Measurements from ENCODE around the gene ANO5.
"Not testable (repeated sequence)": the region's sequence is repeated elsewhere in the genome, so short reads cannot be mapped to it uniquely, and the experiment has no call there.

ANO5 gene

DNA sequence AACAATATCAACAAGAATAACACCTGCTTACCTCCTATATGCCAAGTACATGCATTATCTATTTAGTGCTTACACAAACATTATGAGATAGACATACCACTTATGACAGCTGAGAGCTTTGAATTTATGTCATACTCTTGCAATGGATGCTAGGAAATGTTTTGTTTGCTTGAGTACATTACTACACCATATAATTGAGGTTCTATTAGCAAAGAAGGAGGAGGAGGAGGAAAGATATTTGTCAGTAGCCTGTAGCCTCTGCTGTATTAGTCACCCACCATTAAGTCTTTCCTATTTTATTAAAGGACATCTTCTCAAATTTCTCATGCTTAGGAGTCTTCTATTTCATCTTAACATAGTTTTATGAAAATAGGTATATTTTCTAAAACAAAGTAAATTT lies 6.4 kb downstream of the ANO5 start:
- DNase-seq = no peak

DNA sequence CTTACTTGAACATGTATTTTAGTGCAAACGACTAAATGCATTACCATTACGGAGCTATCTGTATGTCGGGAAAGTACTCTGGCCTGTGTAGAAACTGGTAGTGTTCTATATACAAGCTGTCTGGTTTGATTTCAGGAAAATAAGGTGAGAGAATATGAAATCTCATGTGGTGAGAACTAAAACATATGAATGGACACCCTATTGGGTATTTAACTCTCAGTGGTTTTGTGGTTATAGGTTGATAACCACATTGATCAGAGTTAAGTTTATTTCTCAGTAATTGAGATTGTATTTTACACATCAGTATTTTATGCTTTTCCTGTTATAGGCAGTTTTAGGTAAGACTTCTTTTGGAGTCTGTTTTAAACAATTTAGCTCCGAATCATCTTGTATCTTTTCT lies 10.4 kb downstream of the ANO5 start:
- no peak for DNase-seq

DNA sequence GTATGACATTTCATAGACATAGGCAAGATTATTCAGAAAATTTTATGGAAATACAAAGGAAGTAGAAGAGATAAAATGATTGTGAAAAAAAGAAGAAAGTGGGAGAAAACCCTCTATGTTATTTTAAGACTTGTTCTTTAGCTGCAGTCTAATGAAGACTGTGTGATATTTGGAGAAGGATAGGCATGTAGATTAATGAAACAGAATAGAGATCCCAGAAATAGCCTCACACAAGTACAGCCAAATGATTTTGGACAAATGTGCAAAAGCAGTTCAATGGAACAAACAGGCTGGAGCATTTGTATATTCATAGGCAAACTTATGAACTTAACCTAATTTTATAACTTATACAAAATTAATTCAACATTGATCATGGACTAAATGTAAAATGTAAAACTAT lies 14.3 kb downstream of the ANO5 start:
- DNase-seq = no peak

DNA sequence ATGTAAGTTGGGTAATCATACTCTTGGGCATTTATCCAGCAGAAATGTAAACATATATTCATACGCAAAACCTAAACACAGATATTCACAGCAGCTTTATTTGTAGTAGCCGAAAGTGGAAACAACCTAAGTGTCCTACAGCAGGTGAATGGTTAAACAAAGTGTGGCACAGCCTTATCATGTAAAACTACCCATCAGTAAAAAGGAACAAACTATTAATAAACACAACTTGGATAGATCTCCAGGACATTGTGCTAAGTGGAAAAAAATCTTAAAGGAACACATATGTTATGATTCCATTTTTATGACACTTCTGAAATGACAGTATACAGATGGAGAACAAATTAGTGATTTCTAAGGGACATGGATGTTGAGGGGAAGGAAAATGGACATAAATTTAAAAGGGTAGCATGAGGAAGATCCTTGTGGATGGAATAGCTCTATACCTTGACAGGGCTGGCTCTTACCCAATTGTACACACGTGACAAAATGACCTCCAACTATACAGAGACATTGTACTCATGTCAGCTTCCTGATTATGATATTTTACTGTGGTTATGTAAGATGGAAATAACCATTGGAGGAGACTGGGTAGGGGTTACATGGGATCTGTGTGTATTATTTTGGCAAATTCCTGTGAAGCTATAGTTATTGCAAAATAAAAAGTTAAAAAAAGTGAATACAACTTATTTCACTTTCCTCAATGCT lies 15.4 kb downstream of the ANO5 start:
- DNase-seq = no peak

DNA sequence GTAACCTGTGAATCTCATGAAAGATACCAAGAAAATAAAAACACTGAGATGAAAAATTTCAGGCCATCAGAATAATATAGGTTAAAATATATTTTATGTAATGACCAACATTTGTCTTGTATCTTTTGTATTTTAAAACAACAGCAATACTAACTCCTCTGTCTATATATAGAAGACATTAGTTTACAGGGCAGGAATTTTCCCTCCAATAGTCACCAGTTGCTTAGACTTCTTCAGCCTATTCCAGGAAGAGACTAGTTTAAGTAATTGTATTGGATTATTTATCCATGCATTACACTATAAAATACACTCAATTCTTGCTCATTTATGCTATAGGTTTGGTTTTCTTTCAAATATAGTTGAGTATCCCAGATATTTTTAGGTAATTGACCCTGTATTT lies 24.1 kb downstream of the ANO5 start:
- DNase-seq = no peak

DNA sequence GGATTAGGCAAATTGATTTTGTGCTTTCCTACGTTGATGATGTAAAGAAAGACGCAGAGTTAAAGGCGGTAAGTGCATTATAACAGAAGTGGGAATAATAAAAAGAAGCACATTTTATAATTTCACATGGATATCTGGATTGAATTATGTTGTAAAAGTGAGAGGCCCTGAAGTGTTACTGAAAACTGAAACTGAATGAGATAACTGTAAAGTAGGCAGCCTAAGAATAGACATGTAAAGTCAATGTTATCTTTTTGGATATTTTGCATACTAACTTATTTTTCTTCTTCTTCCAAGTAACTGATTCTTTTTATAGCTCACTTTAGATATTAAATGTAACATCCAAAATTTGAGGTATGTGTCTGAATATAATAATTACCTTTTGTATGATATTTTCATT lies 28.3 kb downstream of the ANO5 start:
- no peak for DNase-seq

DNA sequence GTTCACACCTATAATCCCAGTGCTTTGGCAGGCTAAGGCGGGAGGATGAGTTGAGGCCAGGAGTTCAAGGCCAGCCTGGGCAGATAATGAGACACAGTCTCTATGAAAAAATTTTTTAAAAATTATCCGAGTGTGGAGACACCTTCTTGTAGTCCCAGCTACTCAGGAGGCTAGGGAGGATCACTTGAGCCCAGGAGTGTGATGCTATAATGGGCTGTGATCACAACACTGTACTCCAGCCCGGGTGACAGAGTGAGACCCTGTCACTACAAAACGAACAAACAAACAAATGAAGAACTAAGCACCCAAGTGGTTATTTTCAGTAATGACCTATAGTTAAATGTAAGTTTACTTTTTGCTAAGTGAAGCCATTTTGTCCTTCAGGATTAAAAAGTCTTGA lies 32.3 kb downstream of the ANO5 start:
- no peak for DNase-seq

DNA sequence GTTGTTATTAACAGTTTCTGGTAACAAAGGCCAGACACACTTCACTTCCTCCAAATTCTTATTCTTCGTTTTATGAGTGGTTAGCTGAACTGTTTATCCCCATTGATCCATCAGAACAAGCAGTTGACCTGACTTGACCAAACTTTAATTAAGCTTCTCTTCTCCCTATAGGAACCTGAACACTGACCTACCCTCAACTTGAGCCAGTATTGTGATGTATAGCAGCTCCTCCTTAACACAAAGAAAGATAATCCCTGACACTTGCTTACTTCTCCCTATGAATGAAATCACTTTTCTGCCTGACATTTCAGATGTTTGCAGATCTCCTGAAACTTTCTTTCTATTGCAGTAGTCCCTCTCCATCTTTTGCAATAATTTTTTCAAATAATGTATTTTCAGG lies 41.9 kb downstream of the ANO5 start:
- no peak for DNase-seq

DNA sequence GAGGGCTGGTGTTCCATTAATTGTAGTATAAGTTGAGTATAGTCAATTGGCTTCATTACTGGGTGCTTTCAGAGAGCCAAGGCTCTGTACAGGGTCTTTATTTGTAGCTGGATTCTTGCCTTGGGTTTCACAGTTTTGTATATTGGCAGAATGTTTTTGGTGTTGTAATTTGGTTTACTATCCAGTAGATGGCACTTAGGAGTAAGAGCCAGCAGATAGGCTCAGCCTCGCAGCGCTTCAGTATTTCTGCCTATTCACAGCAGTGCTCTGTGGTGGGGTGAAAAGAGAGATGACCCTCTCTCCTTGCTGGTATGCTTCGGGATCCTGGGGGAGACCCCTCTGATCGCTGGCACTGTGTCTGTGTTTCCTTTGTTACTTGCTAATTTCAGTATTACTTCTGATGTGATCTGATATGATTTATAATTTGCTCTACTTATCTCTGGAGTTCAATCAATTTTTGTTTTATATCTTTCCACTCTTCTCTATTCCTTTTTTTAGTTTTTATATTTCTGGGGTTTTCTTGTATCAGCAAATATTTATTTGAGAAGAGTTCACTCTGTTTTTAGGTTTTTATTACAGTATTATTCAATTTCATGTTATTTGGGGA lies 52.2 kb downstream of the ANO5 start:
- DNase-seq = no peak

DNA sequence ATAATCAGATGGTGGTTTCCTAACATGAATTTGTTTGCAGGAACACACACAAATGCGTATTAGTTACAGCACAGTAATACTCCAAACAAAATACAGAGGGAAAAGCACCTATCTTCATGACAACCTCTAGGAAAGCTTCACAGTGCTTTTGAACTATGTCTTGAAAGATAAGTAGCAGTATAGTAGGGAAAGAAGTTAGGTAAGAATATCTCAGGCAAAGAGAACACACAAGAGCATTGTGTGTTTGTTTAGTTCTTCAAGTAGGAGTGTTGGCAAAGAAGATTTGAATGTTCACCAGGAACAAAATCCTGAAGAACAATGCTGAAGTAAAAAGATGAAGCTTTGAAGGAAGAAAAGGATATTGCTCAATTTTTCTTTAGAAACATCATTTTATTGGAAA lies 54.1 kb downstream of the ANO5 start:
- DNase-seq = no peak

DNA sequence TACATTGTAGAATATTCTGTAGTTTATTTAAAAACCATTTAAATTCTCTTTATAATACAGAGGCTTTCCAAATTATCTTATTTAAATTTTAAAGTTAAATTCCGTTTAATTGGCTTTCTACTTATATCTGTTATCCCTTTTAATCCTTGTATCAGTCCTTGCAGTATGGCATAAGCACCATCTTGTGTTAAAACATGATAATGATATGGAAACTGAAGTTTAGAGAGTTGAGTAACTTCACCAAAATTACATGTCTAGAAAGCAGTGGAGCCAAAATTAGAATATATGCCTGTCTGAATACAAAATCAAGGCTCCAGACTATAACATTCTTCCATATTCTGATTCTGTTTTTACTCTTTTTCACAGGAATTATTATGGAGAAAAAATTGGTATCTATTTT lies 57.0 kb downstream of the ANO5 start:
- DNase-seq = no peak

DNA sequence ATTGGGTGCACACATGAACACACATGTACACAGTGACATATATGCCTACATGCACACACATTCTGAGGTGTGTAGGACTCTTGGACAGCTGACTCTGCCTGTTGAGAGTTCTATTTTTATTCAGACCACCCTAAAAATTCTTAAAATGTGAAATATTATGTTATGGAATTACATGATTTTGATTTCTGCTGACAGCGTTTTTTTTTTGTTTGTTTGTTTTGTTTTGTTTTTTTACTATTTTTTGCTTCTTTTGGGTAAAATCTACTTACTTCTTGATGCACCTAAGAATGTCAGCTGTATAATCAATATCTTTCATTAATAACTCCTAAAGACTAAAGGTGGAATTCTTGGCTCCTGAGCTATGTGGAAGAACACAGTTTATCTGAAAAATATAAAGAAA lies 64.0 kb downstream of the ANO5 start:
- no peak for DNase-seq

DNA sequence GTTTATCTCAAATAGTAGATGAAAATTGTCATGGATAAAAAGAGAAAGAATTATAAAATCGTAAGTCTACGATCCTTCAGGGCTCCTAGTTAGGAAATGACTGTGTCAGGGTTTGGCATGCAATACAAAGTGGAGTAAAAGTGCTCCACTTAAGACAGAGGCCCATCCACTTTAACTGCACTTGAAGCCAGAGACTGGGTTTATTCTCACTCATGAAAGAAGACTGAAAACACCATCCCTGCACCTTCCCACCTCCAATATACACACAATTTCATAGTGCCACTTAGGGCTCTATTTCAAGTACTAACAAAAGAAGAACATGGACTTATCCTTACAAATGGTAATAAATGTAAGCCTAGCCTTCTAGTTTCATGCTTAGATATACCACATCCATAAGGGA lies 70.7 kb downstream of the ANO5 start:
- DNase-seq = no peak

DNA sequence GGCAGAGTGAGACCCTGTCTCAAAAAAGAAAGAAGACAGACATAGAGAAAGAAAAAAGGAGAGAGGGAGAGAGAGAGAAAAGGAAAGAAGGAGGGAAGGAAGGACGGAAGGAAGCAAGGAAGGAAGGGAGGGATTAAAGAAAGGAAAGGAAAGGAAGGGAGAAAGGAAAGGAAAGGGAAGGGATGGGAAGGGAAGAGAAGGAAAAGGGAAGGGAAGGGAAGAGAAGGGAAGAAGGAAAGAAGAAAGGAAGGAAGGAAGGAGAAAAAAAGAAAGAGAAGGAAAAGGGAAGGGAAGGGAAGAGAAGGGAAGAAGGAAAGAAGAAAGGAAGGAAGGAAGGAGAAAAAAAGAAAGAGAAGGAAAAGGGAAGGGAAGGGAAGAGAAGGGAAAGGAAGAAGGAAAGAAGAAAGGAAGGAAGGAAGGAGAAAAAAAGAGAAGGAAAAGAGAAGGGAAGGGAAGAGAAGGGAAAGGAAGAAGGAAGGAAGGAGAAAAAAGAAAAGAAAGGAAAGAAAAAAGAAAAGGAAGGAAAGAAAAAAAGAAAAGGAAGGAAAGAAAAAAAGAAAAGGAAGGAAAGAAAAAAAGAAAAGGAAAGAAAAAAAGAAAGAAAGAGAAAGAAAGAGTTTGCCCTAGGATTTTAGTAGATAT lies 76.2 kb downstream of the ANO5 start:
- not testable (repeated sequence) for DNase-seq

DNA sequence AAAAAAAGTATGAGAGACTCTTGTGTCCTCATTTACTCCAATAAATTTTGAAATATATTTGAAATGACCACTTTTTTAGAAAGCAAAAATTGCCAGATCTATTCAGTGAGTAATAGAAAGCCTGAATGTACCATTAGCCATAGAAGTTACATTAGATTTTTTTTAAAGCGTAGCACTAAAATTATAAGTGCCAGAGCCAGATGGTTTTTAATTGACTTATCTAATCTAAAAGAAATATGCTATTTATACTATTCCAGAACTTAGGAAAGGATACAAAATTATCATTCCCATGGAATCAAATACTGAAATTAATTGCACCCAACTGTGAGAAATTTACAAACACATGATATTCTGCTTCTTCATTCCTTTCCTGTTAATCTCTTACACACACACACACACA lies 80.9 kb downstream of the ANO5 start:
- no peak for DNase-seq

DNA sequence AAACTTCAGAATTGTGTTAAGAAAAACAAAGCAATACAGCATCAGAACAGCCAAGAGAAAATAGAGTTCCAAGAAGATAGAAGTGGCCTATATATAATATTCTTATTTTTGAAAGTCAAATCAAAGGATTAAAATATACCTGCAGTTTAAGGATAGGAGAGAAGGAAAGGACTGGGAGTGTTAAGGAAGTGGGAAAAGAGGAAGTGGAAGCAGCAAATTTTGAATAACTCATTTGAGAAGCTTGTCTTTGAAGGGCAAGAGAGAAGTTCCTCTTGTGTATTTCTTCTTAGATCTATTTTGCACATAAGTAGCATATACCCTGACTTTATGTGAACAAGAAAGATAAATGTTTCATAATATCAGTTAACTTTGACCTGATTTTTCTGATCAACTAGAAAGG lies 82.7 kb downstream of the ANO5 start:
- DNase-seq = no peak

DNA sequence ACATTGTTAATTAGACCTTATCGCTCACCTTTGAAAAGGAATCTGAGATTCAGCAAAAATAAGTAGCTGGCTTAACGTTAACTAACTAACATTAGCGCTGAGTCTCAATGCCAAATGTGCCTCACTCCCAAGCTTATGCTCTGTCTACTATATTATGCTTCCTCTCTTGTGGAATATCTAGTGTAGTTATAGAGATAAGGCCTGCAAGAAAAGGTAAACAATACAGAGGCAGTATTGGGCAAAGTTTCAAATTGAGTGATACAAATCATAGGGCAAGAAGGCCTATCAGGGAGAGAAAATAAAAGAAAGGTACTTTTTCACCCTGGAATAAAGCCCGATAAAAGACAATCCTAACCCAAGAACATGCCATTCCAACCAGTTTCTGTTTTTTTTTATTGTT lies 83.7 kb downstream of the ANO5 start:
- DNase-seq = no peak

DNA sequence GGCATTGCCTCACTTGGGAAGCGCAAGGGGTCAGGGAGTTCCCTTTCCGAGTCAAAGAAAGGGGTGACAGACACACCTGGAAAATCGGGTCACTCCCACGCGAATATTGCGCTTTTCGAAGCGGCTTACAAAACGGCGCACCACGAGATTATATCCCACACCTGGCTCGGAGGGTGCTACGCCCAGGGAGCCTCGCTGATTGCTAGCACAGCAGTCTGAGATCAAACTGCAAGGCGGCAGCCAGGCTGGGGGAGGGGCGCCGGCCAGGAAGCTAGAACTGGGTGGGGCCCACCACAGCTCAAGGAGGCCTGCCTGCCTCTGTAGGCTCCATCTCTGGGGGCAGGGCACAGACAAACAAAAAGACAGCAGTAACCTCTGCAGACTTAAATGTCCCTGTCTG lies 92.1 kb downstream of the ANO5 start:
- not testable (repeated sequence) for DNase-seq

DNA sequence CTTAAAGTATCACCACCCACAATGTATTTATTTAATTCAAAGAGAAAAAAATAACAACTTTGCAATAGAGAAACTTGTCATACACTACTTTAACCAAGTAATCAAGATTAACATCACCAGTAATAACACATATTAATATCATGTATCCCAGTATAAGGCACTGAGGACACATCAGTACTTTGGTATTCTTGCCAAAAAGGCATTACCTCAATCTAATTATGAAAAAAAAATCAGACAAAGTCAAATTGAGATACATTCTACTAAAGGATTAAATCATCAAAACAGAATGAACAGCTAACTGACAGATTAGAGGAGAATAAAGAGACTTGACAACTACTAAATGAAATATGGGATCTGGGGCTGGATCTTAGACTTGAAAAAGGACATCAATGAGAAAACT lies 109.5 kb downstream of the ANO5 start:
- DNase-seq = no peak

DNA sequence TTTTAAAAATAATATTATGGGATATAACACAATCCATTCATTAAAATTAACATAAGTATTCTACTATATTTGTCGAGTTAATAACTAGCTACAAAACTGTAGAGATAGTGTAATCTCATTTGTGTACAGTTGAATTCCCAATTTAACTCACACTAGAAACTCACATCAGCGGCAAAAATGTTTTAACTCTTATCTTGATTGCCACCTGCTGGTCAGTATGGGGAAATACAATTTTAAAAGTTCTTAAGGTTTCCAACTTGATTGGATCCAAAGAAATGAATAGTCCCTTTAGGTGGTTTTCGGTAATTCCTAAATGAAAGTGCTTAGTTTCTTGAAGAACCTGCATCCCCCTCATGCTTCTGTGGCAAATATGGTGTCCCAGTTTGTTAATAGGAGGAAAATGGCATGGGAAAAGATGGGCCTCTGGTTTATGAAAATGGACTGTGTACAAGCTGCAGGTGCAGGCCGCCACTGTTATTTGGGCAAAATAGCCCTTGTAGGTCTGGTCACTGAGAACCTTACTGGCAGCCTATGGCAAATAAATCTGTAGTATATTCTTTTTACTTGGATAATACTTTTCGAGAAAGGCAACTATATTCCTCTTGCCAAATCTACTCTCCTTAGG lies 111.6 kb downstream of the ANO5 start:
- peak; percentile 46 for DNase-seq

DNA sequence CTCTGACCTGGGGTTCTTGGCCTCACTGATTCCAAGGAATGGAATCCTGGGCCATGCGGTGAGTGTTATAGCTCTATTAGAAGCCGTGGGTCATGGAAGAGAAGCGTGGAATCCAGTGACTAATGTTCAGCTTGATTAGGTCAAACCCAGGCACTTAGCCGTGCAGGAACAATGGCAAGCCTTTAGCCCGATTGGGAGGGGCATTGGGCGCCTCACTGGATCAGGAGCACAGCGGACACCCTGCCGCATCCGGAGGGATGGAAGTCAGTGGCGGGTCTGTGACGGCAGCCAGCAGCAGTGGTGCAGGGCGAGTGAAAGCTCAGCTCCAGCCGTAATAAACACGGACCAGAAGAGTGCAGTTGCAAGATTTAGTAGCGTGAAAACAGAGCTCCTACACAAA lies 124.8 kb downstream of the ANO5 start:
- DNase-seq = no peak

DNA sequence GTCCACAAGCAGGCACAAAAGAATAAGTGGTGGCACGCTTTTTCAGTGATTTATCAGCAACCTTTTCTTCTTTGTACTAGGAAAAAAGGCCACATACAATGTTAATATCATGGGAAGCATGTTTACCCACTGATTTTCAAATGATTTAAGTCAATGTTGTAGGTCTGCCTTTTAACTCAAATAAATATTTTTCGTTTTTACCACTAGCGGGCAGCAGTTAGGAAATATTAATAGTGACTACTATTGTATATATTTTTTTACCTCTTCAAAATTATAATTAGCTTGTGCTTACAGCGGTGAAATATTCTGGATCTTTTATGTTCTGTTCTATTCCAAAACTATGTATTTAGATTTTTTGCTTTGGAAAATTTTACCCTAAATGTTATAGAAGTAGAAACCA lies 138.9 kb downstream of the ANO5 start:
- no peak for DNase-seq
